Epithelial cell of esophagus (primary cell): ENCODE data around the gene CPNE4.

Source experiments
- DNase-seq: peaks from one replicate; pipeline ENCODE4 v3.0.0; 2010; ENCODE audit warnings: low read depth
- H3K4me3 ChIP-seq: 2 replicates; pipeline ENCODE4 v1.5.1; 2011; ENCODE audit warnings: mild to moderate bottlenecking, low read length, control low read depth
- TF ChIP-seq, protein P1 (sequence below): IDR thresholded peaks from 2 replicates; pipeline ENCODE4 v1.5.1; 2011; ENCODE audit warnings: low read depth, mild to moderate bottlenecking, low read length, control low read depth, inconsistent platforms; ENCODE audit not compliant: insufficient read depth; ENCODE audit errors: missing control alignments

Gene CPNE4

DNA sequence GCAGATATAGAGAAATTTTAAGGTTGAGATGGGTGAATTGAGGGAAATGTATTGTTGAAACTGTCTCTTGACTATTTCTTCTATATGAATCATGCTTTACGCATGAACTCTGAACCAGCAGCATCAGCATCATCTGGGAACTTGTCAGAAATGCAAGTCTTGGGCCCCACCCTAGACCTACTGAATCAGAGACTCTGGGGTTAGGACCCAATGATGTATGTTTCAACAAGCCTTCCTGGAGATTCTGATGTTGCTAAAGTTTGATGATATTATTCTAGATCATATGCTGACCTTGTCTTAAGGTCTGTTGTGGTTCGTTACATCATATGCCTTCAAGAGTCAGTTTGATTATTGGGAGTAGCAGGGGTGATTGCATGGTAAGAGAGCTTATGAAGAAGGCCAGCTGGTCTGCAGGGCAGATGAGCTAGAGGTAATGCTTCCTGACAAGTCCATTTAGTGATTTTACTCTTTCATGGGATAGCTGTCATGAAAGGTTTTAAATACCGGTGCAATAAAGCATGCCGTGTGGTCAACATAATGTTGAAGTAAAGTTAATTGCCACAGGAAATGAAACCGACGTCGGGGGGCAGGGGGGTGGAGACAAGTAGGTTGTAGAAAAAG, 379.6 kb downstream of the CPNE4 start:
- peak; percentile 80 for DNase-seq

DNA sequence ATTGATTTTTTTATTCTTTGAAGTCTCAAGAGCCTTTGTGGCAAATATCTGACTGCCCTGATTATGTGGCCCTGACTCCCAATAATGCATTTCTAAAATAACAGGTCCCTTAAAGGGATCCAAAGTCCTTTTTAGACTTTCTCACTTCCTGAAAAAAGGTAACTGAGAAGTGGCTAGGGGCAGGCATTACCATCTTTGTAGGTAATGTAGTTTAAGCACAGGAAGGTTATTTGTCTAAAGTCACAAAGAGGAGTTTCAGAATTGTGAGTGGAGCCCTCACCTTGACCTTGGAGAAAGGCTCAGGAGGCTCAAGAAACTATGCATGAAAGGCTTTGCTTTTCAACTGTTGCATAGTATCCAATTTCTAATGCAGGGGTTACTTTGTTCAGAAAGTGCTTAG, 389.2 kb downstream of the CPNE4 start:
- no peak overlapping the region for H3K4me3 ChIP-seq
- TF ChIP-seq, protein P1, sequence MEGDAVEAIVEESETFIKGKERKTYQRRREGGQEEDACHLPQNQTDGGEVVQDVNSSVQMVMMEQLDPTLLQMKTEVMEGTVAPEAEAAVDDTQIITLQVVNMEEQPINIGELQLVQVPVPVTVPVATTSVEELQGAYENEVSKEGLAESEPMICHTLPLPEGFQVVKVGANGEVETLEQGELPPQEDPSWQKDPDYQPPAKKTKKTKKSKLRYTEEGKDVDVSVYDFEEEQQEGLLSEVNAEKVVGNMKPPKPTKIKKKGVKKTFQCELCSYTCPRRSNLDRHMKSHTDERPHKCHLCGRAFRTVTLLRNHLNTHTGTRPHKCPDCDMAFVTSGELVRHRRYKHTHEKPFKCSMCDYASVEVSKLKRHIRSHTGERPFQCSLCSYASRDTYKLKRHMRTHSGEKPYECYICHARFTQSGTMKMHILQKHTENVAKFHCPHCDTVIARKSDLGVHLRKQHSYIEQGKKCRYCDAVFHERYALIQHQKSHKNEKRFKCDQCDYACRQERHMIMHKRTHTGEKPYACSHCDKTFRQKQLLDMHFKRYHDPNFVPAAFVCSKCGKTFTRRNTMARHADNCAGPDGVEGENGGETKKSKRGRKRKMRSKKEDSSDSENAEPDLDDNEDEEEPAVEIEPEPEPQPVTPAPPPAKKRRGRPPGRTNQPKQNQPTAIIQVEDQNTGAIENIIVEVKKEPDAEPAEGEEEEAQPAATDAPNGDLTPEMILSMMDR: no peak
- no peak for DNase-seq

More for the DNA sequence above, 379.6 kb downstream of the CPNE4 start:
- no peak overlapping the region for H3K4me3 ChIP-seq
- TF ChIP-seq, protein P1: no peak

DNA sequence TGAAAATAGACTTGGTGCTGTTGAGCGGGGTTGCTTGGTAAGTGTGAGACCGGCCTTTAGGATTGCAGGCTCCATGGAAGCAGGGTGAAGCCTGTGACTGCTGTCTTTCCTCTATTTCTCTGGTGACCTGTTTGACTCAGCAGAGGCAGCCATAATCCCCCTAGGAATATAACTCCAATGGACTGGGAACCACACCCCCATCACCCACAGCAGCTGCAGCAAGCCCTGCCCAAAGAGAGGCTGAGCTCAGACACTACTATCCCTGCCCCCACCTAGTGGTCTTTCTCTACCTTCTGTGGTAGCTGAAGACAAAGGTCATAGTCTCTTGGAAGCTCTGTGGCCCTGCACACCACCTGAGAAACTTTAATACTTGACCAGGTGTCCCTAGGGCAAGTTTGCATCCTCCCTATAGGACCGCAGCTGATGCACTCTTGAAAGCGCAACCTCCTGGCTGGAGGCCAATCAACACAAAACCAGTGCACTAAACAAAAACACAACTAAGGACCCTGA, 398.5 kb downstream of the CPNE4 start:
- DNase-seq: no peak
- TF ChIP-seq, protein P1: no peak
- no peak overlapping the region for H3K4me3 ChIP-seq

DNA sequence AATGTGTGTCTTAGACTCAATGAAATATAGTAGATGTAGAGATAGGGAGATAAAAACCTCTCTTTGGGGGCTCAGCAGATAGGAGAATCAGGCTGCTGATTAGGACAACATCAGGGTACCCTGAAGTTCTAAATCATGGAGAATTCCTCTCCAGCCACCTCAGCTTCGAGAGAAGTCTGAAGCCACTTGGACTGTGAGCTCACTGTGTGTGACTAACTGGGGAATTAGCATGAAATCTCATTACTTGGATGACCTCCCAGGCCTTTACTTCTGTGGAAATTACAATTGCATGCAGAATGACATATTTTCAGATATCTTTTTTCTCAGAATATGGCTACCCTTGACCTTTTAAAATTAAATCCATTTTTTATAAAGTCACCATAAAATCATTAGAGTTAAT, 404.0 kb downstream of the CPNE4 start:
- TF ChIP-seq, protein P1: no peak
- DNase-seq: no peak

DNA sequence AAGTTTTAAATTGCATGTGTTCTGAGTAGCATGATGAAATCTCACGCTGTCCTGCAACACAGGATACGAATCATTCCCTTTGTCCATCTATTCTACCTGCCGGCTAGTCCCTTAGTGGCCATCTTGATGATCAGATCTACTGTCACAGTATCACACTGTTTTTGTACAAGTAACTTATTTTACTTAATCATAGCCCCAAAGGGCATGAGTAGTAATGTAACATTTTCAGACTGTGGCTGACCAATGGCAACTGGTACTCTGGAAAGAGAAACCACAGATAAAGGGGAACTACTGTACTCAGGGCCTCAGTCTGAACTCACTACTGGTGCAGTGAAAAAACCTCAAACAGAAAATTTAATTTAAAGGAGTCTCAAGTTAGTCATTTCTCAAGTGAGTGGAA, 404.7 kb downstream of the CPNE4 start:
- TF ChIP-seq, protein P1: no peak
- H3K4me3 ChIP-seq: no peak overlapping the region
- DNase-seq: peak; percentile 31

More for the DNA sequence above, 404.0 kb downstream of the CPNE4 start:
- no peak overlapping the region for H3K4me3 ChIP-seq

DNA sequence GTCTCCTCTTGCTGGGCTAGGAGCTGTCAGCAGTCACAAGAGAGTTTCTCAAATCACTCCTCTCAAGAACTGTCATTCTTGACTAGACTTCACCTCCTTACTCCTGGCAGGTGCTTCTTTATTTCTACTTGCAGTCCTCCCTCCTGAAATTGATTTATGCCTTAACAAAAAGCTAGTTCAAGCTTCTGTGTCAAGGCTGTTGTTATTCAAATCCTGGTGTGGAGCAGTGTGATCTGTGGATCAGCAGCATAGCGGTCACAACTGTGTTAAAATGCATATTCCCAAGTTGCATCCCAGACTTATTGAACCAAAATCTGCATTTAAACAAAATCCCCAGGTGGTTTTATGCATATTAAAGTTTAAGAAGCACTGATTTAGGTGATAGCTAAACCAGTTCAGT, 411.4 kb downstream of the CPNE4 start:
- H3K4me3 ChIP-seq: no peak overlapping the region
- no peak for DNase-seq
- TF ChIP-seq, protein P1: no peak

DNA sequence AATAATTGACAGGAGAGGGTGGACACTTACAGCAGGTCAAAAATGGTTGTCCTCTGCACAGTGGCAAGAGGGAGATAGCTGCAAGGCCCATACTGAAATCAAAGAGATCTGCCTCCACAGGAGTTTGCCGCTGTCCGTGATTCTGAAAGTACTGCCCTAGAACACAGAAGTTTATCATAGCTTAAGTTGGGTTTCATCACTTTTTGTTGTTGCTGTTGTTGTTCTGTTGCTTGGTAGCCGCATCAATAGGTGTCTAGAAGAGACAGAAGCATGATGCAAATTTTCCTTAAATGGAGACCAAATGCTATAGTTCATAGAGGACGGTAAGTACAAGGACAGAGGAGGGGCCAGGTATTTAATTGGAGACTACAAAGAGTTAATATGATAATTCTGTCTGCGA, 412.1 kb downstream of the CPNE4 start:
- TF ChIP-seq, protein P1: no peak
- DNase-seq: no peak

More for the DNA sequence above, 412.1 kb downstream of the CPNE4 start:
- H3K4me3 ChIP-seq: no peak overlapping the region
